HepG2 (cell line): Measurements from ENCODE around the gene CAPN15. TPM values are rescaled to one million over a fixed set of nuclear protein-coding genes. Genes with fewer than 3 reads are reported as not detected.
A peak's percentile ranks its signal among the peaks of the same experiment; 100 is the strongest.

ENCODE experiments used
- AGO2 ChIP-seq: fragments of 200-400 bp; formaldehyde crosslinking; optimal IDR thresholded peaks from 2 replicates; pipeline ENCODE3; 2017; ENCODE audit warnings: mild to moderate bottlenecking, low read depth, low read length, moderate library complexity
- DR1 ChIP-seq: sonication (generic); formaldehyde crosslinking; IDR thresholded peaks from 2 replicates; pipeline ENCODE4 v1.8.0; 2021; ENCODE audit warnings: mild to moderate bottlenecking, missing genetic modification reagents, inconsistent platforms
- FOXC1 ChIP-seq: sonication (generic); formaldehyde crosslinking; IDR thresholded peaks from 2 replicates; pipeline ENCODE4 v1.8.0; 2022; ENCODE audit warnings: mild to moderate bottlenecking, missing genetic modification reagents, borderline replicate concordance
- KLF13 ChIP-seq: sonication (generic); formaldehyde crosslinking; IDR thresholded peaks from 2 replicates; pipeline ENCODE4 v1.4.0; 2020; ENCODE audit warnings: mild to moderate bottlenecking, missing genetic modification reagents
- MXD4 ChIP-seq: IDR thresholded peaks from 2 replicates; pipeline ENCODE4 v1.6.1; 2016; ENCODE audit warnings: mild to moderate bottlenecking, missing biosample characterization, missing genetic modification reagents
- NRL ChIP-seq: sonication (generic); formaldehyde crosslinking; IDR thresholded peaks from 2 replicates; pipeline ENCODE4 v1.5.0; 2020; ENCODE audit warnings: missing genetic modification reagents, mild to moderate bottlenecking, moderate library complexity, borderline replicate concordance
- POGZ ChIP-seq: sonication (generic); formaldehyde crosslinking; IDR thresholded peaks from 2 replicates; pipeline ENCODE4 v1.4.0; 2020; ENCODE audit warnings: mild to moderate bottlenecking, missing genetic modification reagents
- U2AF1 ChIP-seq: fragments of 200-400 bp; formaldehyde crosslinking; optimal IDR thresholded peaks from 2 replicates; pipeline ENCODE3; 2017; ENCODE audit warnings: mild to moderate bottlenecking, low read depth, low read length
- ZFY ChIP-seq: sonication (generic); formaldehyde crosslinking; IDR thresholded peaks from 2 replicates; pipeline ENCODE4 v1.4.0; 2020; ENCODE audit warnings: missing genetic modification reagents
- ZNF121 ChIP-seq: sonication (generic); formaldehyde crosslinking; IDR thresholded peaks from 2 replicates; pipeline ENCODE4 v1.5.0; 2020; ENCODE audit warnings: mild to moderate bottlenecking, missing genetic modification reagents
- ZNF296 ChIP-seq: sonication (generic); formaldehyde crosslinking; conservative IDR thresholded peaks from 2 replicates; pipeline ENCODE4 v1.5.0; 2020; ENCODE audit warnings: mild to moderate bottlenecking, missing genetic modification reagents
- ZNF329 ChIP-seq: sonication (generic); formaldehyde crosslinking; IDR thresholded peaks from 2 replicates; pipeline ENCODE4 v1.9.0; 2021; ENCODE audit warnings: low read depth, mild to moderate bottlenecking, missing genetic modification reagents
- ZNF451 ChIP-seq: sonication (generic); formaldehyde crosslinking; IDR thresholded peaks from 2 replicates; pipeline ENCODE4 v1.5.0; 2020; ENCODE audit warnings: mild to moderate bottlenecking, missing genetic modification reagents
- ZNF775 ChIP-seq: sonication (generic); formaldehyde crosslinking; IDR thresholded peaks from 2 replicates; pipeline ENCODE4 v1.4.0; 2020; ENCODE audit warnings: missing genetic modification reagents, mild to moderate bottlenecking, moderate library complexity, borderline replicate concordance
- ZSCAN22 ChIP-seq: sonication (generic); formaldehyde crosslinking; IDR thresholded peaks from 2 replicates; pipeline ENCODE4 v1.4.0; 2020; ENCODE audit warnings: mild to moderate bottlenecking, missing genetic modification reagents
- polyA plus RNA-seq, 8 experiments: library from polyadenylated mRNA; depleted of rRNA in 3 of 8; stranded (reverse) in 7 of 8; unstranded in 1 of 8; fragments of >200 nt; fragmentation: Illumina TruSeq in 4 of 8; extraction: Trizol in 4 of 8; gene quantifications; 2 replicates each; pipeline versions ENCODE4 v1.2.1 to v1.2.3, GENCODE V29; 2011 to 2016; ENCODE audit warnings: low read depth in 4 of 8, missing spikeins in 1 of 8, mixed read lengths in 1 of 8; ENCODE audit not compliant: insufficient read depth in 1 of 8
- total RNA-seq, 5 experiments: library from RNA; depleted of rRNA; stranded (reverse); fragments of >200 nt; fragmentation: Illumina TruSeq; extraction: Trizol; gene quantifications; 2 replicates each; pipeline ENCODE4 v1.2.3, GENCODE V29; 2016; ENCODE audit warnings: low read depth in 1 of 5
- TF ChIP-seq, protein P1 (sequence below): sonication (generic); formaldehyde crosslinking; IDR thresholded peaks from 2 replicates; pipeline ENCODE4 v1.8.0; 2022; ENCODE audit warnings: mild to moderate bottlenecking, missing genetic modification reagents, moderate library complexity
- TF ChIP-seq, protein P2 (sequence below): sonication (generic); formaldehyde crosslinking; IDR thresholded peaks from 2 replicates; pipeline ENCODE4 v1.4.0; 2020; ENCODE audit warnings: mild to moderate bottlenecking, missing genetic modification reagents
- TF ChIP-seq, protein P3 (sequence below): sonication (generic); formaldehyde crosslinking; IDR thresholded peaks from 2 replicates; pipeline ENCODE4 v1.4.0; 2020; ENCODE audit warnings: missing genetic modification reagents, borderline replicate concordance
- TF ChIP-seq, protein P4 (sequence below): sonication (generic); formaldehyde crosslinking; conservative IDR thresholded peaks from 2 replicates; pipeline ENCODE4 v1.4.0; 2020; ENCODE audit warnings: missing genetic modification reagents
- TF ChIP-seq, protein P5 (sequence below): fragments of 450-650 bp; IDR thresholded peaks from 2 replicates; pipeline ENCODE4 v1.6.1; 2017; ENCODE audit warnings: mild to moderate bottlenecking

Gene CAPN15
- total and polyA plus RNA-seq, 2 of the 13 experiments (the other 11 are each of a cell fraction or from before 2014, with no cell fraction given) = 14.9 to 24.5 TPM

DNA sequence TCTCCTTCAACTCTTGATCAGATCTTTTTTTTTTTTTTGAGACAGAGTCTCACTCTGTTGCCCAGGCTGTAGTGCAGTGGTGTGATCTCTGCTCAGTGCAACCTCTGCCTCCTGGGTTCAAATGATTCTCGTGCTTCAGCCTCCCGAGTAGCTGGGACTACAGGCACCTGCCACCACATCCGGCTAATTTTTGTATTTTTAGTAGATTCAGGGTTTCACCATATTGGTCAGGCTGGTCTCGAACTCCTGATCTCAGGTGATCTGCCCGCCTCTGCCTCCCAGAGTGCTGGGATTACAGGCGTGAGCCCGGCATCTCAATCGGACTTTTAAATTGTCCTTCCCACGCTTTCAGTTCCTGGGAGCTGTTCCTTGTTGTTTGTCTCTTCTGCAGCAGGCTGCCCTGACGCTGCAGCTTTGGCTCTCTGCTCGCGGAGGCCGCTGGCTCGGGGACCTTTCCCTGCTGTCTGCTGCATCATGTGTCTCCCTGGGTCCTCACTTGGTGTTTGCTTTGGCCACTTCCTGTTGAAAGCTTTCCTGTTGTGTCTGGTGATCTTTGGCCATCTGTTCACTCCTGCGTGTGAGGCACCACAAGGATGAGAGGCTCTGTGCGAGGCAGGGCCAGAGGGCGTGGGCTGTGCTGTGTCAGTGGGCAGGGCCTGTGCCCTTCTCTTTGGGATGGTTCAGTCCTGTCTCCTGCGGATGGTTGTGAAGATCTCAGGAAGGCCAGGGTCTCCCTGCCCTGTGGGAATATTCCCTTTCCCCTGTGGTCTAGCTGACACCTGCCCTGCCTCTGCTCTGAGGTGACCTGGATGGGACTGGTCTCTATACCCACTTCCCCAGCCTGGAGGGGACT is 18.4 kb upstream of the CAPN15 start (continued):
- TF ChIP-seq ZNF296 (CRISPR knock-in tag) (peak; percentile 99), DR1 (CRISPR knock-in tag) (peak; percentile 37; the same call in 1 of the 2 replicates), ZSCAN22 (CRISPR knock-in tag) (no peak), FOXC1 (CRISPR knock-in tag) (peak; percentile 54; the same call in 1 of the 2 replicates), ZNF121 (CRISPR knock-in tag) (peak; percentile 86), AGO2 (no peak), POGZ (0 out of 2 replicates have a peak, but pooled peaks have one; percentile 36), KLF13 (CRISPR knock-in tag) (no peak), MXD4 (peak; percentile 85), U2AF1 (peak; percentile 8), NRL (CRISPR knock-in tag) (no peak; the same call in 1 of the 2 replicates), ZNF775 (CRISPR knock-in tag) (no peak), ZFY (CRISPR knock-in tag) (peak; percentile 63), ZNF451 (peak; percentile 19; the same call in 1 of the 2 replicates), ZNF329 (CRISPR knock-in tag) (no peak)
- TF ChIP-seq, protein P1, sequence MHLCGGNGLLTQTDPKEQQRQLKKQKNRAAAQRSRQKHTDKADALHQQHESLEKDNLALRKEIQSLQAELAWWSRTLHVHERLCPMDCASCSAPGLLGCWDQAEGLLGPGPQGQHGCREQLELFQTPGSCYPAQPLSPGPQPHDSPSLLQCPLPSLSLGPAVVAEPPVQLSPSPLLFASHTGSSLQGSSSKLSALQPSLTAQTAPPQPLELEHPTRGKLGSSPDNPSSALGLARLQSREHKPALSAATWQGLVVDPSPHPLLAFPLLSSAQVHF (CRISPR knock-in tag) = no peak
- TF ChIP-seq, protein P2, sequence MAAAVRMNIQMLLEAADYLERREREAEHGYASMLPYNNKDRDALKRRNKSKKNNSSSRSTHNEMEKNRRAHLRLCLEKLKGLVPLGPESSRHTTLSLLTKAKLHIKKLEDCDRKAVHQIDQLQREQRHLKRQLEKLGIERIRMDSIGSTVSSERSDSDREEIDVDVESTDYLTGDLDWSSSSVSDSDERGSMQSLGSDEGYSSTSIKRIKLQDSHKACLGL = no peak
- TF ChIP-seq, protein P3, sequence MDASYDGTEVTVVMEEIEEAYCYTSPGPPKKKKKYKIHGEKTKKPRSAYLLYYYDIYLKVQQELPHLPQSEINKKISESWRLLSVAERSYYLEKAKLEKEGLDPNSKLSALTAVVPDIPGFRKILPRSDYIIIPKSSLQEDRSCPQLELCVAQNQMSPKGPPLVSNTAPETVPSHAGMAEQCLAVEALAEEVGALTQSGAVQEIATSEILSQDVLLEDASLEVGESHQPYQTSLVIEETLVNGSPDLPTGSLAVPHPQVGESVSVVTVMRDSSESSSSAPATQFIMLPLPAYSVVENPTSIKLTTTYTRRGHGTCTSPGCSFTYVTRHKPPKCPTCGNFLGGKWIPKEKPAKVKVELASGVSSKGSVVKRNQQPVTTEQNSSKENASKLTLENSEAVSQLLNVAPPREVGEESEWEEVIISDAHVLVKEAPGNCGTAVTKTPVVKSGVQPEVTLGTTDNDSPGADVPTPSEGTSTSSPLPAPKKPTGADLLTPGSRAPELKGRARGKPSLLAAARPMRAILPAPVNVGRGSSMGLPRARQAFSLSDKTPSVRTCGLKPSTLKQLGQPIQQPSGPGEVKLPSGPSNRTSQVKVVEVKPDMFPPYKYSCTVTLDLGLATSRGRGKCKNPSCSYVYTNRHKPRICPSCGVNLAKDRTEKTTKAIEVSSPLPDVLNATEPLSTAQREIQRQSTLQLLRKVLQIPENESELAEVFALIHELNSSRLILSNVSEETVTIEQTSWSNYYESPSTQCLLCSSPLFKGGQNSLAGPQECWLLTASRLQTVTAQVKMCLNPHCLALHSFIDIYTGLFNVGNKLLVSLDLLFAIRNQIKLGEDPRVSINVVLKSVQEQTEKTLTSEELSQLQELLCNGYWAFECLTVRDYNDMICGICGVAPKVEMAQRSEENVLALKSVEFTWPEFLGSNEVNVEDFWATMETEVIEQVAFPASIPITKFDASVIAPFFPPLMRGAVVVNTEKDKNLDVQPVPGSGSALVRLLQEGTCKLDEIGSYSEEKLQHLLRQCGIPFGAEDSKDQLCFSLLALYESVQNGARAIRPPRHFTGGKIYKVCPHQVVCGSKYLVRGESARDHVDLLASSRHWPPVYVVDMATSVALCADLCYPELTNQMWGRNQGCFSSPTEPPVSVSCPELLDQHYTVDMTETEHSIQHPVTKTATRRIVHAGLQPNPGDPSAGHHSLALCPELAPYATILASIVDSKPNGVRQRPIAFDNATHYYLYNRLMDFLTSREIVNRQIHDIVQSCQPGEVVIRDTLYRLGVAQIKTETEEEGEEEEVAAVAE (CRISPR knock-in tag) = peak; percentile 74; the same call in 1 of the 2 replicates
- TF ChIP-seq, protein P4, sequence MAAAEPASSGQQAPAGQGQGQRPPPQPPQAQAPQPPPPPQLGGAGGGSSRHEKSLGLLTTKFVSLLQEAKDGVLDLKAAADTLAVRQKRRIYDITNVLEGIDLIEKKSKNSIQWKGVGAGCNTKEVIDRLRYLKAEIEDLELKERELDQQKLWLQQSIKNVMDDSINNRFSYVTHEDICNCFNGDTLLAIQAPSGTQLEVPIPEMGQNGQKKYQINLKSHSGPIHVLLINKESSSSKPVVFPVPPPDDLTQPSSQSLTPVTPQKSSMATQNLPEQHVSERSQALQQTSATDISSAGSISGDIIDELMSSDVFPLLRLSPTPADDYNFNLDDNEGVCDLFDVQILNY (CRISPR knock-in tag) = no peak
- TF ChIP-seq, protein P5, sequence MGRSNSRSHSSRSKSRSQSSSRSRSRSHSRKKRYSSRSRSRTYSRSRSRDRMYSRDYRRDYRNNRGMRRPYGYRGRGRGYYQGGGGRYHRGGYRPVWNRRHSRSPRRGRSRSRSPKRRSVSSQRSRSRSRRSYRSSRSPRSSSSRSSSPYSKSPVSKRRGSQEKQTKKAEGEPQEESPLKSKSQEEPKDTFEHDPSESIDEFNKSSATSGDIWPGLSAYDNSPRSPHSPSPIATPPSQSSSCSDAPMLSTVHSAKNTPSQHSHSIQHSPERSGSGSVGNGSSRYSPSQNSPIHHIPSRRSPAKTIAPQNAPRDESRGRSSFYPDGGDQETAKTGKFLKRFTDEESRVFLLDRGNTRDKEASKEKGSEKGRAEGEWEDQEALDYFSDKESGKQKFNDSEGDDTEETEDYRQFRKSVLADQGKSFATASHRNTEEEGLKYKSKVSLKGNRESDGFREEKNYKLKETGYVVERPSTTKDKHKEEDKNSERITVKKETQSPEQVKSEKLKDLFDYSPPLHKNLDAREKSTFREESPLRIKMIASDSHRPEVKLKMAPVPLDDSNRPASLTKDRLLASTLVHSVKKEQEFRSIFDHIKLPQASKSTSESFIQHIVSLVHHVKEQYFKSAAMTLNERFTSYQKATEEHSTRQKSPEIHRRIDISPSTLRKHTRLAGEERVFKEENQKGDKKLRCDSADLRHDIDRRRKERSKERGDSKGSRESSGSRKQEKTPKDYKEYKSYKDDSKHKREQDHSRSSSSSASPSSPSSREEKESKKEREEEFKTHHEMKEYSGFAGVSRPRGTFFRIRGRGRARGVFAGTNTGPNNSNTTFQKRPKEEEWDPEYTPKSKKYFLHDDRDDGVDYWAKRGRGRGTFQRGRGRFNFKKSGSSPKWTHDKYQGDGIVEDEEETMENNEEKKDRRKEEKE = no peak
